Measurements from ENCODE around the gene GSG1L.
"Not testable (repeated sequence)": the region's sequence is repeated elsewhere in the genome, so short reads cannot be mapped to it uniquely, and the experiment has no call there.

The GSG1L gene

DNA sequence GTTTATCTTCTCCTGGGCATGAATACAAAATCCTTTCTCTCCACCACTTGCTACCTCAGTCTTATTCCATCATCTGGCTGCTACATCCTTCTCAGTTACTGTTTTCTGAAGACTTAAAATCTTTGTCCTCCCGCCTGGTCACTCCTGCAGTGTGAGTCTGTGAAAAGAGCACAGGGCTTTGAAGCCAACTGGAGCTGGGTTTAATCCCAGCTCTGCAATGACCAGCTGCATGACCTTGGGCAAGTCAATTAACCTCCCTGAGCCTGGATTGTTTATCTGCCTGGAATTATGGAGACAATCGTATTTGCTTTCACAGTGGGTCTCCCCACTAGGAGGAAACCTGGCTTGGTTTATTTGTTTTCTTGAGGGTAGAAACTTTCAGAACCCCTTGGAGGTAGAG, 183.2 kb downstream of the GSG1L start:
- DNase-seq = no peak

DNA sequence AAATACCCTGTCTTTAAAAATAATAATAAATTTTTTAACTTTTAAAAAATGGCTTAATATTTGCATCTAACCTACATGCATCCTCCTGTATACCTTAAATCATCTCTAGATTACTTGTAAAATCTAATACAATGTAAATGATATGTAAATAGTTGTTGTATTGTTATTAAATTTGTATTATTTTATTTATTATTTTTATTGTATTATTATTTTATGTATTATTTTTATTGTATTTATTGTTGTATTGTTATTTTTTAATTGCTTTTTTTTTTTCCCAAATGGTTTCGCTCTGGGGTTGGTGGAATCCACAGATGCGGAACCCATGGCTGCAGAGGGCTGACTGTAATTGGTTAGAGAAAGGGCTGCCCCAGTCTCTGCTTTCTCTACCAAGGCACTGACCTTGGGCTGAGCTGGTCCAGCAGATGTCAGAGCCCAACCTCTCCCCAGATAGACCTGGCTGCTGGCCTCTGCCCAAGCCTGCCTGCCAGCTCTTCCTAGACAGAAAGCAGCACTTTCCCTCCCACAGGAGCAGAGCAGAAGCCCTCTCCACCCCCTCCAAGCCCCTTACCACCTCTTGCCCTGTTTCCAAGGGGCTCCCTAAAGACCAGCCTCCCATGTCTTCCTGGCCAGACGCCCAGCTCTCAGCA, 183.8 kb downstream of the GSG1L start:
- DNase-seq = no peak

DNA sequence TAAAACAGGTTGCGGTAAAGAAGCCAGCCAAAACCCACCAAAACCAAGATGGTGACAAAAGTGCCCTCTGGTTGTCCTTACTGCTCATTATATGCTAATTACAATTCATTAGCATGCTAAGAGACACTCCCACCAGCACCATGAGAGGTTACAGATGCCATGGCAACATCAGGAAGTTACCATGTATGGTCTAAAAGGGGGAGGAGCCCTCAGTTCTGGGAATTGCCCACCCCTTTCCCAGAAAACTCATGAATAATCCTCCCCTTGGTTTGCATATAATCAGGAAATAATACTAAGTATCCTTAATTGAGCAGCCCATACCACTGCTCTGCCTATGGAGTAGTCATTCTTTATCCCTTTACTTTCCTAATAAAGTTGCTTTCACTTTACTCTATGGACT, 190.9 kb downstream of the GSG1L start:
- DNase-seq = not testable (repeated sequence)

DNA sequence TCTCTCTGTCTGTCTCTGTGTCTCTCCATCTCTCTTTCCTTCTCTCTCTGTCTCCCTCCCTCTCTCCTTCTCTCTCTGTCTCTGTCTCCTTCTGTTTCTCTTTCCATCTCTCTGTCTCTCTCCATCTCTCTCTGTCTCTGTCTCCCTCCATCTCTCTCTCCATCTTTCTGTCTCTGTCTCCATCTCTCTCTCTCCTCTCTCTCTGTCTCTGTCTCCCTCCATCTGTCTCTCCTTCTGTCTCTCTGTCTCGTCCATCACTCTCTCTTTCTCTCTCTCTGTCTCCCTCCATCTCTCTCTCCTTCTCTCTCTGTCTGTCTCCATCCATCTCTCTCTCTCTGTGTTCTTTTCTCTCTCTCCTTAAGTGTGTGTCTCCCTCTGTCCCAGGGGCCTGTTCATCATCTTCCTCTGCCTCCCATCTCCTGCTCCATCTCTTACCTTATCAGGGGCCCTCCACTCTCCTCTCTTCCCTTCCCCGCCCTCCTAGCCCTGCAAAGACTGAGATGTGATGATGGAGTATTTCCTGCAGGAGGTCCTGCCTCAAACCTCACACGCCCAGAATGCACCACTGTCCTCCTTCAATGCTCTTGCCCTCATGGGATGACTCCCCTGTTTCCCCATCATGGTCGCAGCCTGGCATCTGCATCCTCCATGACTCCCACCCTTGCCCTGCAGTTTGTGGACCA, 193.3 kb downstream of the GSG1L start:
- no peak for DNase-seq

DNA sequence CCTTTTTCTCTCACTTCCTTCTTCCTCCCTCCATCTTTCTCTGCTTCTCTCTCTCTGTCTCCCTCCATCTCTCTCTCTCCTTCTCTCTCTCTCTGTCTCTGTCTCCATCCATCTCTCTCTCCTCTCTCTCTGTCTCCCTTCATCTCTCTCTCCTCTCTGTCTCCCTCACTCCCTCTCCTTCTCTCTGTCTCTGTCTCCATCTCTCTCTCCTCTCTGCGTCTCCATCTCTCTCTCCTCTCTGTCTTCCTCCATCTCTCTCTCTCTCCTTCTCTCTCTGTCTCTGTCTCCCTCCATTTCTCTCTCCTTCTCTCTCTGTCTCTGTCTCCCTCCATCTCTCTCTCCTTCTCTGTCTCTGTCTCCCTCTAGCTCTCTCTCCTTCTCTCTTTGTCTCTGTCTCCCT, 194.1 kb downstream of the GSG1L start:
- DNase-seq = no peak

DNA sequence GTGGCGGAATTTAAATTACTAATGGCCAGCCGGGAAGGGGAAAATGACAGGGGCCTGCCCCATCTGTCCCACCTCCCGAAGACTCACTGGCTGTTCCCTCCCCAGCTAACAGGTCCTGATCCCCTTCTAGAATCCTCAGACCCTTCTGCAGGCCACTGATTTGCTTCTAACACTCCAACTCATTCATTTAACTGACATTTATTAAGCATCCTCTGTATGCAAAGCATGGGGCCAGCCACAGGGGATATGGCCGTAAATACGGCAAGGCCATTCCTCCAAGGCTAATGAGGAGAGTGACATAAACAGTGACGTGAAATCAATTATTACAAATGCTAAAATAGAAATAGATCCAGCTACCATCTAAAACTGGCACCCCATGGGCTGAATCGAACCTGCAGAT, 195.3 kb downstream of the GSG1L start:
- DNase-seq = no peak

DNA sequence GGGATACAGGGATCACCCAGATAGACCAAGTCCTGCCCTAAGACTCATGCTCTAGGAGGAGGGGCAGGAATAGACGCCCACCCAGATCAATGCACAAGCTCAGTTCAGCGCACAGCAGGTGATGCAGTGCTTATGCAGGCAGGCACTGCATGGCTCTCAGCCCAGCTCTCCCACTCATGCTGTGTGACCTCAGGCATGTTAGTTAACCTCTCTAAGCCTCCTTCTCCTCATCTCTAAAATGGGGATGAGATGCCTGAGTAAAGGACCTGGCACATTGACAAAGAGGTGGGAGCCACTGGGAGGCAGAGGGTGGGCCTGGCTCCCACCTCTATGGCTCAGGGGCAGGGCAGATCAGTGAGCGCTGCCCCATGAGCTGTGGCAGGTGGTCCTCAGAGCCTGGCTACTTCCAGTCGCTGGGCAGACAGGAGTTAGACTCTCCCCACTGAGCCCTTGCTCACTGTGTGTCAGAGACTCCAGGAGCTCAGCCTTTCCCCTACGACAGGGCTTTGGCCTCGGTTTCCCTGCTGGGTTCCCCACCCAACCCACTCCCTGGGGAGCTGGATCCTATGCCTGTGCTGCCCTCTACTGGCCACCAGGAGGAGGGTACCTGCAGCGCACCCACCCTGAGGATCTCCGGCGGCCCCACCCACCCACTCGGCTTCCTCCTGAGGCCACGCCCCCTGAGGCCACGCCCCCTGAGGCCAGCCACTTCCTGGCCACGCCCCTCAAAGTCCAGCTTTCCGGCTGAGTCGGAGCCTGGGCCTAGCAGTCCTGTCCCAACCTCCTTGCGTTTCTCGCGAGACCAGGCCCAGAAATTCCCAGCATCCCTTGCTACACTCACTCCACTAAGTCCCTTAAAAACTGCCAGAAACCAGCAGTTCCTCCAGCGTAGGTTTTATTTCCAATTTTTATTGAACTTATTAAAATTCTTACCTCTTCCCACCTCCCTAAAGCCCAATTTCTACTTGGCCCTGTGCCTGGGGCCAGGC, 196.1 kb downstream of the GSG1L start:
- DNase-seq = no peak

DNA sequence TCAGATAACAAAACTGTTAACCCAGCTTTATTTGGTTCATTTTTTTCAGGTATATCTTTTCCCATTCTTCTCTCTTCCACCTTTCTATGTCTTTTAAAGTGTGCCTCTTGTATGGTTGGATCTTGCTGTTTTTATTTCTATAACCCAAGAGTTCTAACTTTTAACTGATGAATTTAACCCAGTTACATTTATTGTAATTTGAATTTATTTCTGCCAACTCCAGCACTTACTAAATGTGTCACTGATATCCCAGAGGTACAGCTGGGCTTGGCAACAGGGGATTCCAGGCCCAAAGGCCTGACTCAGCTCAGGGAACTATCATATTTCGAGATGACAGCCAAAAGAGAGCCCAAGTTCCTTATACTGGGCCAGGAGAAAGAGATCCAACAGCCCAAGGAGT, 200.1 kb downstream of the GSG1L start:
- DNase-seq = no peak

DNA sequence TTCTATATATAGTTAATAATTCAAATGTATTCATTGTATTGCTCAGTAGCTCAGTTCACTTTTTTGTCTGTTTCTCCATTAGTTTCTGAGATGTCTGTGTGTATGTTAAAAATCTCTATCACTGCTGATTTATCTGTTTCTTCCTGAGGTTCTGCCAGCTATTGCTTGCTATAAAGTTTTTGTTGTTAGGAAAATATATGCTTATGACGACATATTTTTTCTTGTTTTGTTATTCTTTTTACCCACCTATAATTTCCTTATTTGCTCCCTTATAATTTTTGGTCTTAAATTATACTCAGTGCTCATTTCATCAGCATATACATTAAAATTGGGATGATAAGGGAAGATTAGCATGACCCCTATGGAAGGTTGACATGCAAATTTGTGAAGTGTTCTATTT, 200.6 kb downstream of the GSG1L start:
- DNase-seq = no peak

DNA sequence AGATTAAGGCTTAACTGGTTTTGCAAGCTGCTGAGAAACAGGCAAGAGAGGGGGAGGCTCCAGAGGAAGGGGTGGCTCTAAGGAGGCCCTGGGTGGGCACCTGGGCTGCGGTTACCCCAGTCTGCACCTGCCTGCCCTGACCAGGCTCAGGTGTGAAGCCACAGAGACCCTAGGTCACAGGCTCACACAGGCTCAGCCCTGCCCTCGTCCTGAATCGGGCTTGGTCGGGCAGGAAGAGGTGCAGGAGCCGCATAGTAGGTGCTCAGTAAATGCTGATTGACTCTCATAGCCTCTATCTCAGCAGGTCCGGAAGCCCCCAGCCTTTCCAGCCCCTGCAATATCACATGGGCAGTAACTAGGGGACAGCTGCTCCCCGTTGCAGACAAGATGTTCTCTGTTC, 203.4 kb downstream of the GSG1L start:
- DNase-seq = no peak

DNA sequence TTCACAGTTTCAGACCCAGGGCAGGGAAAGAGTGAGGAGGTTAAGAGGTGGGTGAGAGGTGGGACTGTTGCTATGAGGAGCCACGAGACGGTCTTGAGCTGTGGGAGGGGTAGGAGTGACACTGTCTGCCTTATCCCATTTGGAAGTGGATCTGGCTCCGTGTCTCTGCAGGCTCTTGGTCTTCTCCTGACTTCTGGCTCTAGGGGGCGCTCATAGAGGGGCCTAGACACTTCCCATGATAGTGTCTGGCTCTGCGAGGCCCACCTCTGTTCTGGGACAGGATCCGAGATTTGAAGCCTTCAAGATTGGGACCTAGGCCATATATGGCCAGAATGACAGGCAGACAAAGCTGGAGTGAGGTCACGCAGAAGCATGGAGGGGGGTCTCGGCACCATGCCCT, 204.5 kb downstream of the GSG1L start:
- no peak for DNase-seq

DNA sequence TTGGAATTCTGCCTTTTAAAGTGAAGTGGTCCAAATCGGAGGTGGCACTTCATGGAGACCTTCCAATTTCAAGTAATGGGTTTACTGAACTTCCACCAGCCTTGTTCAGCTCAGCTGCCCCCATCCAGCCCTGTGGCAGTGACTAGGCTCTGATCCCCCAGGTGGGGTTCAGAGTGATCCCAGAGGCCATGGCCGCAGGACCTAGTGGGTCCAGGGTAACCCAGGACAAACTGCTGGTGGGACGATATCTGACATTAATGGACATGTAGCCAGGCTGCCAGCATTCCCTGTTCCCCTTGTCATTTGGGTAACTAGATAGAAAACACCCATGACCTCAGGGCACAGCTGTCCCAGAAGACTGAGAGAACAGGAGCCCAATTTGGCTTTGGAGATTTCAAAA, 209.9 kb downstream of the GSG1L start:
- DNase-seq = no peak

DNA sequence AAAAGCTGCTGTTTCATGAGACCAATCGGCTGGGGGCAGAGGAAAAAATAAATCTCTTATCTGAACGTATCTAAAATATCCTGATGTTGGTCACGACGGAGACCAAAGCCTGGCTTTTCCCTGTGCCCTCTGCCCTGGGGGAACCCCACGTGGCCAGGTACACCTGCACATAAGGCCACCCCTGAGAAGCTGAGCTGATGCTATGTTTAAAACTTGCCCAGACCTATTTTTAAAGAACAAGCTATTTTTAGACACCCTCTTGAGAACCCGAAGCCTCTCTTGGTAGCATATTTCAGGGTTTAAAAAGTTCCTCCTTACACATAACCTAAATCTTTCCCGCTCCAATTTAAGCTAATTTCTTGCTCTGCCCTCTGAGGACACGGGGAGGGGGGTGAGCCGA, 210.4 kb downstream of the GSG1L start:
- DNase-seq = no peak

DNA sequence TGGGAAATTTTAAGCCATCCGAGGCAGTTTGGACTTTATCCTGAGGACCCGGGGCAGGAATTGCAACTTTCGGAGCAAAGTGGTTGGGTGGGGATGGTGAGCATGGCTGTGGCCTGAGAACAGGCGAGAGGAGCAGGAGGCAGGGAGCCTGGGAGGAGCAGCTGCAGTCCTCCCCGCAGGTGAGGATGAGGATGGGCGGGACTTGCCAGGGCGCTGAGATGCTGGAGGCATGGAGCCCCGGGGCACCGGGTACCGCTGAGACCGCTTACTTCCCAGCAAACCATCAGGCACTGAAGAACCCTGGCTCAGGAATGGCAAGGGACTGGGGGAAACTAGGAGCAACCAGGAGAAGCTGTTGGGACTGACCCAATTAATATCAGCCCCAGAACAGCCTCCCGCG, 210.8 kb downstream of the GSG1L start:
- DNase-seq = no peak

DNA sequence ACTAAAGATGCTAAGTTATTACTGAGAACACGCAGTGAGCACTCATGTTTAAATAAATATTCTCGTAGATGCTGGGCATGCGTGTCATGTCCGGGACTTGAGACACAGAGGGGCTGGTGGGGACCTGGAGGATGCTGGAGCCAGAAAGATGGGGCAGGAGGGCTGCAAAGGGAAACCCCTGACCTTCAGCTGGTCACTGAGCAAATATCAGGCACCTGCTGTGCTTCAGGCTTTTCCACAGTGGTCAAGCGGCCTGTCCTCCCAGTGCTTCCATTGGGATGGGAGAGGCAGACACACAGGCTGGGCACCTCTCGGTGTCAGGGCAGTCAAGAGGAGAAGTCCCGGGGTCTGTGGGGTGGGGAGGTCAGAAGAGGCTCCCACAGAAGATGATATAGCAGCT, 211.4 kb downstream of the GSG1L start:
- no peak for DNase-seq

DNA sequence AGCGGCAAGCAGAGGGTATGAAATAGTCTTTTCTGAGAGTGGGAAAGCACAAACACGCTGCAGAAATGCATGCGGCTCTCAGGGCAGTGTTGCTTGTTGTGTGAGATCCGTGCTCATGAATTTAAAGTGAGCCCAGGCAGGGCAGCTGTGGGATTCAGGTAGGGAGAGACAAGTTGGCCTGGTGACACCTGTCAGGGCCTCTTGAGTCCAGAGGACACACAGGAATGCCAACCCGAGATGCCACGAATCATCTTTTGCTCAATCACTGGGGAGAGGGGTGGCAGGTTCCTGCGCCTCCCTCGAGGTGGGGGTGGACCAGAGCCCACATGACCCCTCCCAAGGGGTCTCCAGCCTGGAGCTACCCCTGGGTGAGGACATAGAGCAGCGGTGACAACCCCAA, 211.9 kb downstream of the GSG1L start:
- no peak for DNase-seq

DNA sequence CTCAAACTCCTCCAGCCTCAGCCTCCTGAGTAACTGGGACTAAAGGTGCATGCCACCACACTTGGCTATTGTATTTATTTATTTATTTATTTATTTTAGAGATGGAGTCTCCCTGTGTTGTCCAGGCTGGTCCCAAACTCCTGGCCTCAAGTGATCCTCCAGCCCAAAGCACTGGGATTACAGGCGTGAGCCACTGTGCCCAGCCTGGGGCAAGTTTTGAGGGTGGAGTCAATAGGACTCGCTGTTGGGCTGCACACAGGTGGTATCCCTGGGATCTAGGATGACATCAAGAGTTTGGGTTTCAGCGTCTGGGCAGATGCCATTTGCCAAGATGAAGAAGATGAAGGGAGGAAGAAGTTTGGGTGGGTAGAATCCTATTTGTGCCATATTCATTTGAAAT, 213.9 kb downstream of the GSG1L start:
- no peak for DNase-seq

DNA sequence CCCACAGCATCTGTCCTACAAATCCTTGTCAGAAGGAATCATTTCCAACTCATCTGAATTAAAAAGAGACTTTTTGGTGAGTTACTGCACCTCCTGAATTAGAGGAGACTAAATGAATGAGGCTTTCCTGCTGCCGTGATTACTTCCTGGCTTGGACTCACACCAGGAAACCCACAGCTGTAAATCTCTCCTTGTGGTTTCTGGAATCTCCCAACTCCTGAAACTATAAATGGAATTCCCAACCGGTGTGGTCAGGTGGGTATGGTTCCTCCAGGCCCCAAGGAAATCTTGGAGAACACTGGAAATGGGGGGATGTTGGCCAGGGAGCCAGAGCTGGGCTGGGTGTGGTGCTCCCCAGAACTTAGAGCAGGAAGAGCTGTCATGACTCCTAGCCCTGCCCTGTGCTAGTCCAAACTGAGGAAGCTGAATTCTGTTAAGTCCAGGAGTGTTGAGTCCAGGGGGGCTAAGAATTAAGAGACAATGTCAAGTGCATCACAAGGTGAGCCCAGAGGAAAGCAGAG, 216.4 kb downstream of the GSG1L start:
- no peak for DNase-seq

DNA sequence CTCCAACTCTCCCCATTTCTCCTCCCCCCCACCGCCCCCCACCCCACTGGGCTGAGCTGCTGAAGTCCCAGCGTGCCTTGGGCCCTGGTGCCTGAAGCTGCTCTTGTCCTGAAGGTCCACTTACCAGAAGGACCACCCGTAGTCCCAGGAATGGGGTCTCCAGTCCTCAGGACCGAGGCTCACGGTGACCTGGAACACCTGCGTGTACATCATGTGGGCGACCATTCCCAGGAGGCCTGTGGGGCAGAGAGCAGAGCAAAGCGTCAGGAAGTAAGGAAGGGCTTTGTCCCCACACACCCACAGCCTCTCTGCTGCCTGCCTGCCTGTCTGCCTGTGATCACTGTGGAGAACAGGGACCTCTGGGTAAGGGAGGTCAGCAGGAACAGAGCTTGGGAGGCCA, 218.7 kb downstream of the GSG1L start:
- DNase-seq = no peak

DNA sequence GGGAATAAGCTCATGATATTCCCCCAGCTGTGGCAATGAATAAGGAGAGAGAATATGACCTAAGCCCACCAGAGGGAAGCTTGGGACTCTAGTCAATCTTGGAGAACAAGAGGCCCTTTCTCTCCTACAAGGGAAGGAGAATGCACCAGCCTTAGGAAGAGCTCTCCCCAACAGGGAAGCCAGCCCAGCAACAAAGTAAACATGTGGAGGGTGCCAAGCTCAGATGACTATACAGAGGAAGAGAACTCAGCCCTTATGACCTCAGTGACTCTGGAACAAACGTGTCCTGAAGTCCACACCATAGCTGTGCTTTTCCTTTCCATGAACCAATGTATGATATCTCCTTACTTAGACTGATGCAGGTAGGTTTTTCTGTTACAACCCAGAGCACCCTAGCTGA, 219.7 kb downstream of the GSG1L start:
- DNase-seq = no peak

DNA sequence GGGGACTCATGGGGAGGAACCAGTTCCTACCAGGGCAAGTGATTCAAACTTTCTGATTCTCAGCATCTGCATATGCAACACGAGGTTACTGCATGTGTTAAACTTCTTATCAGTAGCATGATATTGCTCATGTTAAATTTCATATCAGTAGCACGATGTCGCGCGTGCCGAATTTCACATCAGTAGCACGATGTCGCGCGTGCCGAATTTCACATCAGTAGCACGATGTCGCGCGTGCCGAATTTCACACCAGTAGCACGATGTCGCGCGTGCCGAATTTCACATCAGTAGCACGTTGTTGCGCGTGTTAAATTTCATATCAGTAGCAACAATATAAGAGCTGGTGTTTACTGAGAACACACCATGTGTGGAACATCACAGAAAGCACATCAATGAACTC, 221.6 kb downstream of the GSG1L start:
- DNase-seq = no peak

DNA sequence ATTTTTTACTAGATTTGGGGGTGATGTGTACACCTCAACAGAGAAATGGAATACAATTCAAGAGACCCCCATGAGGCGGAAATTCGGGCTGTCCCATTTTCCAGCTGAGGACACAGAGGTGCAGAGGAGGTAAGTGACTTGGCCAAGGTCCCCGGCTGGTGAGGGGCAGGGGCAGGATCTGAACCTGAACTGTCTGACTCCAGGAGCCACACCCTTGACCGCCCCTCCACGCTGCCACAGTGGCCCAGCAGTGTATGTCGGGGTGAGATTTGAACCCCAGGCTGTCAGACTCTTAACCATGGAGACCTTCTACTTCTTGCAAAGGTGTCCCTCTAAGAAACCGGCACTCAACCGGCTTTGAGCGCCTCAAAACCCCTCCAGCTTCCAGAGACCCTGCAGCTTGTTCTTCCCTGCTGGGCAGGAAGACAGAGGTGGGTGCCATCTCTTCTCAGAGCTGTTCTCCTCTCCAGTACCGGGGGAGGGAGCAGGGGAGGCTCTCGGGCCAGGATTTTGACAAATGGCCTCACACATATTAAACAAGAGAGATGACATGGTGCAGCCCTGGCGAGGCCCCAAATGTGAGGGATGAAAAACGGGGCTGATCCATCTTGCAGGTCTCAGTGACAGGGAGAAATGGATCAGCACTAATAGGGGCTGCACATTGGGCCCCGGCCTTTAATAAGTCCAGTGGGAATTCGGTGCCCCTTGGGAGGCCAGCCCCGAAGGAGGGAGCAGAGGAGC, 222.3 kb downstream of the GSG1L start:
- DNase-seq = no peak
